HG03442 (cell line): Measurements from ENCODE around the gene ZNF678.
"Not testable (repeated sequence)": the region's sequence is repeated elsewhere in the genome, so short reads cannot be mapped to it uniquely, and the experiment has no call there.

Experiments used
- ATAC-seq: cut with Tn5 transposase; IDR thresholded peaks from one replicate; pipeline ENCODE4 v1.9.1; 2021; ENCODE audit warnings: mild to moderate bottlenecking, moderate library complexity; ENCODE audit not compliant: unreplicated experiment

ZNF678 gene

GRCh38 chr1:227707846-227708245, 144.5 kb downstream of the ZNF678 start:
- no peak for ATAC-seq

DNA sequence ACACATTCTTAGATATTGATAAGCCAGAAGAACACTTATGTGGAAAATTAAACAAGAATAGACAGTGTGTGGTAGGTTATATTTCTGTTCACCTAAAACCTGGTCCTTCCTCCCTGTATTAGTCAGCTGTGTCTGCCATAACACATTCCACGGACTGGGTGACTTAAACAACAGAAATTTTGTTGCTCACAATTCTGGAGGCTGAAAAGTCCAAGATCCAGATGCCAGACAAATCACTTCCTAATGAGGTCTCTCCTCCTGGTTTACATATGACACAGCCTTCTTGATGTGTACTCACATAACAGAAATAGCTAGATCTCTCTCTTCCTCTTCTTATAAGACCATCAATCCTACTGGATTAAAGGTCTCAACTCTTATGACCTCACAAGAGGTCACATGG, 146.1 kb downstream of the ZNF678 start:
- no peak for ATAC-seq

DNA sequence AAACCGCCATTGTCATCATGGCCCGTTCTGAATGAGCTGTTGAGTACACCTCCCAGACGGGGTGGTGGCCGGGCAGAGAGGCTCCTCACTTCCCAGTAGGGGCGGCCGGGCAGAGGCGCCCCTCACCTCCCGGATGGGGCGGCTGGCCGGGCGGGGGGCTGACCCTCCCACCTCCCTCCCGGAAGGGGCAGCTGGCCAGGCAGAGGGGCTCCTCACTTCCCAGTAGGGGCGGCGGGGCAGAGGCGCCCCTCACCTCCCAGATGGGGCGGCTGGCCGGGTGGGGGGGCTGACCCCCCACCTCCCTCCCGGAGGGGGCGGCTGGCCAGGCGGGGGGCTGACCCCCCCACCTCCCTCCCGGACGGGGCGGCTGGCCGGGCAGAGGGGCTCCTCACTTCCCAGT, 147.1 kb downstream of the ZNF678 start:
- not testable (repeated sequence) for ATAC-seq

- peak; percentile 73 for ATAC-seq
These were observed 149.3 kb downstream of the ZNF678 start for GRCh38 chr1:227712648-227713047.

- no peak for ATAC-seq
These were observed 155.6 kb downstream of the ZNF678 start for GRCh38 chr1:227718932-227719331.

- no peak for ATAC-seq
These were observed 160.1 kb downstream of the ZNF678 start for GRCh38 chr1:227723474-227723873.

- no peak for ATAC-seq
These were observed 161.7 kb downstream of the ZNF678 start for GRCh38 chr1:227725046-227725445.

GRCh38 chr1:227726318-227726717, 163.0 kb downstream of the ZNF678 start:
- no peak for ATAC-seq
